HG03457 (cell line): ENCODE data around the gene MED20.

Source experiments
- ATAC-seq: cut with Tn5 transposase; IDR thresholded peaks from one replicate; pipeline ENCODE4 v1.9.1; 2021; ENCODE audit warnings: moderate number of reproducible peaks; ENCODE audit not compliant: unreplicated experiment

The MED20 gene

GRCh38 chr6:41914869-41915530, 5.9 kb downstream of the MED20 start:
- ATAC-seq = no peak

- no peak for ATAC-seq
Measured at GRCh38 chr6:41914343-41914742, 6.6 kb downstream of the MED20 start.

GRCh38 chr6:41909727-41910126, 11.2 kb downstream of the MED20 start:
- no peak for ATAC-seq

GRCh38 chr6:41901882-41902519, 18.9 kb downstream of the MED20 start:
- ATAC-seq = no peak

GRCh38 chr6:41900861-41901260, 20.1 kb downstream of the MED20 start:
- no peak for ATAC-seq

- no peak for ATAC-seq
Measured at GRCh38 chr6:41896281-41896680, 24.7 kb downstream of the MED20 start.

- ATAC-seq = peak; percentile 56
Measured at GRCh38 chr6:41895300-41896233, 25.4 kb downstream of the MED20 start, which contains the start of gene USP49. Gene USP49, minus strand, starts transcription at chr6:41895375. Its CDS starts 88,392 bp downstream, at chr6:41806983.

- ATAC-seq = peak; percentile 15
Measured at GRCh38 chr6:41894366-41895299, 26.3 kb downstream of the MED20 start.

GRCh38 chr6:41892921-41893564, 27.9 kb downstream of the MED20 start:
- ATAC-seq = no peak

GRCh38 chr6:41887331-41887751, 33.6 kb downstream of the MED20 start:
- ATAC-seq = no peak

GRCh38 chr6:41885930-41886329, 35.0 kb downstream of the MED20 start:
- no peak for ATAC-seq

GRCh38 chr6:41884957-41885356, 36.0 kb downstream of the MED20 start:
- no peak for ATAC-seq

- no peak for ATAC-seq
Measured at GRCh38 chr6:41881506-41881905, 39.4 kb downstream of the MED20 start.

GRCh38 chr6:41878961-41879405, 42.0 kb downstream of the MED20 start:
- ATAC-seq = no peak

GRCh38 chr6:41878246-41878645, 42.7 kb downstream of the MED20 start:
- no peak for ATAC-seq

GRCh38 chr6:41877051-41877680, 43.8 kb downstream of the MED20 start:
- no peak for ATAC-seq

GRCh38 chr6:41874741-41875140, 46.2 kb downstream of the MED20 start:
- no peak for ATAC-seq

GRCh38 chr6:41872147-41872546, 48.8 kb downstream of the MED20 start:
- no peak for ATAC-seq

GRCh38 chr6:41871691-41872090, 49.2 kb downstream of the MED20 start:
- ATAC-seq = no peak
